BJ (cell line): ENCODE results near the gene BANF1. TPM values are rescaled to one million over a fixed set of nuclear protein-coding genes. Genes with fewer than 3 reads are reported as not detected.
"Not testable (repeated sequence)": the region's sequence is repeated elsewhere in the genome, so short reads cannot be mapped to it uniquely, and the experiment has no call there.

ENCODE experiments used
- CTCF ChIA-PET: fragments of 350-600 bp; formaldehyde crosslinking; extraction: SDS; loops from one replicate; lab custom pipeline; 2021; ENCODE audit warnings: antibody characterized with exemption, inconsistent platforms; lab: Yijun Ruan, JAX
- POLR2A ChIA-PET: fragments of 300-600 bp; sonication (Branson Sonifier 250); formaldehyde crosslinking; extraction: SDS; loops from one replicate; lab custom pipeline; 2021; ENCODE audit warnings: antibody characterized with exemption; lab: Charles Lee
- DNase-seq: peaks from one replicate; pipeline ENCODE4 v3.0.0-alpha.2; 2011; ENCODE audit warnings: low read depth
- H3K27me3 ChIP-seq: 2 replicates; pipeline ENCODE4 v1.6.0; 2011; ENCODE audit warnings: low read length; ENCODE audit not compliant: control insufficient read depth, insufficient read depth
- H3K36me3 ChIP-seq: 2 replicates; pipeline ENCODE4 v1.5.1; 2011; ENCODE audit warnings: low read length; ENCODE audit not compliant: control insufficient read depth, insufficient read depth
- H3K4me3 ChIP-seq: 2 replicates; pipeline ENCODE4 v1.5.1; 2011; ENCODE audit warnings: low read depth, mild to moderate bottlenecking, control low read depth, low read length
- CTCF ChIP-seq: IDR thresholded peaks from 2 replicates; pipeline ENCODE4 v1.5.1; 2011; ENCODE audit warnings: low read depth, mild to moderate bottlenecking, control low read depth, inconsistent platforms, low read length, moderate library complexity; ENCODE audit not compliant: insufficient read depth
- polyA plus RNA-seq: library from polyadenylated mRNA; depleted of rRNA; stranded (reverse); fragments of >200 nt; gene quantifications from 2 replicates; pipeline ENCODE4 v1.2.3, GENCODE V29; 2011

Gene BANF1
- polyA plus RNA-seq, 1 experiment = 210 TPM

DNA sequence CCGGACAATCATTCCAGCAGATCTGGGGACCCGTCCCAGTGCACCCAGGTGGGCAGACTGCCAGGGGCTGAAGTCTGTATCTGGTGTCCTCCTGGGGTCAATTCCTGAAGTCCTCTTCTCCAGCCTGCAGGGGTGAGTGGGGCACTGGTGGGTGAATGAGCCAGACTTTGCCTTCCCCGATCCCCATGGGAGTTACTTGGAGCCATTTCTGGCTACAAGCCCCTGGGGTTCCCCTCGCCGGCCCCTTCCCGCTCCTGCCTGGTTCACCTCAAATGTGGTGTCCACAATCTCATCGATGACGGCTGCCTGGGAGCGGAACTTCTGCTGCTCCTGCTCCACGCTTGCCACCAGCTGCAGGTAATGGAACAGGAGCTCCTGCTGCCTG is 14.5 kb downstream of the BANF1 start:
- DNase-seq = no peak
- ChIA-PET POLR2A (no interaction called here), CTCF (no interaction called here)
- Histone ChIP-seq H3K36me3 (no peaks in the 10 kb centered on the region), H3K4me3 (no peak overlapping the region), H3K27me3 (no peaks in the 10 kb centered on the region)
- no peak for TF ChIP-seq CTCF

DNA sequence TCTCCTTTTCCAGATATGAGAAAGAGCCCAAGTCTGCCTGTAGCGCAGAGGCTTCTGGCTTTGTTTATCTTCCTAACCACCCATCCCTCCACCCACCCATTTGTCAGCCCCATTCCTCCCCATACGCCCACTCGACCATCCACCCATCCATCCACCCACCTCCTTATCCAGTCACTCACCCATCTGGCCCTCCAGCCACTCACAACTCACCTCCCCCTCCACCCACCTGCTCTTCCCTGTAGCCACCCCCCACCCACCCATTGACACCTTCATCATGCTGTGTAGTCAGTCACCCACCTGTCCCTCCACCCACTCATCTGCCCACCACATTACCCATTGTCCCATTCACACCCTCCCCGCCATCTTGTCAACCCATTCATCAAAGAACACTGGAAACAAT is 15.0 kb downstream of the BANF1 start:
- H3K36me3 ChIP-seq = no peaks in the 10 kb centered on the region
- ChIA-PET POLR2A (no interaction called here), CTCF (interaction anchor here (1.2 kb wide), 1 partner anchor 52 kb away, joined by 5 read pairs; no protein-coding TSS in a partner anchor)
- no peak overlapping the region for H3K4me3 ChIP-seq
- DNase-seq = no peak
- TF ChIP-seq CTCF = no peak
- no peaks in the 10 kb centered on the region for H3K27me3 ChIP-seq

DNA sequence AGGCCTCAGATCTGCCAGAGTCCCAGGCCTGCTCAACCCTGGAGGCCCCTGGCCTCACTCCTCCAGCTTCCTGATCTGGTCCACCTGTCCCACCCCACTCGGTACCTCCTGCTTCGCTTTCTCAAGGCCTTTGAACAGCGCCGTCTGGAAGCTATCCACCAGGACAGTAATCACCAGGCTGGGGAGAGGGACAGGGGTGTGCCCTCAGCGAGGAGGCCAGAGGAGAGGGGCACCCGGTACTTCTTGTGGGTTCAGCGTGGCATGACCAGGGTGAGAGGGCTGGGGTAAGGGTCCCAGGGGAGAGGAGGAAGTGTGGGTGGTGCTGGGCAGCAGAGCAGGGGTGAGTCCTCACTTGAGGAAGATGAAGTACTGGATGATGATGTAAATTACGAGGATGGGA is 17.9 kb downstream of the BANF1 start:
- no peak for DNase-seq
- POLR2A ChIA-PET = interaction anchor here (0.6 to 1.1 kb wide), 2 partner anchors 11 to 315 kb away, joined by 3 to 18 read pairs; no protein-coding TSS in a partner anchor
- TF ChIP-seq CTCF = no peak
- Histone ChIP-seq H3K27me3 (no peaks in the 10 kb centered on the region), H3K4me3 (no peak overlapping the region), H3K36me3 (no peaks in the 10 kb centered on the region)
- CTCF ChIA-PET = interaction anchor here (0.7 to 1.6 kb wide), 3 partner anchors 18 to 136 kb away, joined by 3 to 4 read pairs (median 3); partner anchors contain the start of gene BANF1

DNA sequence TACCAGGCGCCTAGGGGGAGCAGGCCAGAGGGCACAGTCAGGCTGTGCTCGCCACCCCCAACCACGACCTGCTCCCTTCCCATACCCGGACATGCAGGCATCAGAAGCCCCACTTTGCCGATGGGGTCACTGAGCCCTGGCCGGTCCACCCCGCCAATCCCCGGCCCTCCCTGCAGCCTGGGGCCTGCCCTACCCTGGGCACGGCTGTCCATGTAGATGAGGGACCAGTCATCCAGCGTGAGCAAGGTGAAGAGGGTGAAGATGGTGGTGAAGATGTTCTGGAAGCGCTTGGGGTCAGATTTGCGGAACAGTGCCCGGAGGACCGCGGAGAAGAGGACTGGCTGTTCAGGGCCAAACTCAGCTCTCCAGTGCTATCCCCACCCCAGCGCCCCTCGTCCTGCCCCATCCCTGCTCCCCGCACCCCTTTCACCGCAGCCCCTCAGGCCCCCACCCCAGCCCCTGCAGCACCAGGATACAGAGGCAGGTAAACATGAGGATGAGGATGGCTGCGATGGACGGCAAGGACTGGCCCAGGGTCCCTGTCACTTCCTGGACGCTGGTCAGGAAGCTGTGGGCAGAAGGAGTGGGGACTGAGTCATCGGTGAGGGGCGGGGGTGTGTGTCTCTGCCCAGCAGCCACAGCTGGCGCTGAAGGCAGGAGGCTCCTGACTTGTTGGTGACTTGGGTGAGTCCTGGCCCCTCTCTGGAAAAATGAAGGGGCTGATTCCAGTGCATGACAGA is 18.5 kb downstream of the BANF1 start:
- DNase-seq = no peak
- ChIA-PET CTCF (interaction anchor here (0.6 to 2.6 kb wide), 5 partner anchors 9 to 137 kb away, joined by 3 to 26 read pairs (median 4); partner anchors contain the start of gene CST6), POLR2A (interaction anchor here (1.1 kb wide), 1 partner anchor 12 kb away, joined by 18 read pairs; no protein-coding TSS in a partner anchor)
- TF ChIP-seq CTCF = no peak
- no peak overlapping the region for H3K4me3 ChIP-seq
- no peaks in the 10 kb centered on the region for H3K27me3 ChIP-seq
- no peaks in the 10 kb centered on the region for H3K36me3 ChIP-seq

- peak; percentile 98 for TF ChIP-seq CTCF
- ChIA-PET POLR2A (interaction anchor here (0.6 kb wide), 1 partner anchor 11 kb away, joined by 5 read pairs; no protein-coding TSS in a partner anchor), CTCF (interaction anchor here (0.6 to 3.8 kb wide), 38 partner anchors 9 to 386 kb away, joined by 3 to 48 read pairs (median 4); partner anchors contain the start of genes BANF1, CCDC85B, CST6 and FIBP)
- H3K27me3 ChIP-seq = no peaks in the 10 kb centered on the region
- H3K4me3 ChIP-seq = no peak overlapping the region
- DNase-seq = no peak
- no peaks in the 10 kb centered on the region for H3K36me3 ChIP-seq
These were observed 20.3 kb downstream of the BANF1 start for GRCh38 chr11:66022401-66023185.

DNA sequence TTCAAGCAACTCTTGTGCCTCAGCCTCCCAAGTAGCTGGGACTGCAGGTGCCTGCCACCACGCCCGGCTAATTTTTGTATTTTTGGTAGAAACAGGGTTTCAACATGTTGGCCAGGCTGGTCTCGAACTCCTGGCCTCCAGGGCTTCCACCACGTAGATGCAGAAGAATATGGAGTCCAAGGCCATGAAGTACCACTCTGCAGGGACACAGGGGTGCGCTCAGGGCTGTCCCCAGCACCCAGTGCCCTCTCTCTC is 20.8 kb downstream of the BANF1 start:
- CTCF ChIA-PET = interaction anchor here (0.6 to 3.8 kb wide), 19 partner anchors 8 to 318 kb away, joined by 3 to 48 read pairs (median 7); partner anchors contain the start of genes BANF1, CST6, FIBP and KAT5
- H3K36me3 ChIP-seq, DNase-seq, H3K27me3 ChIP-seq, POLR2A ChIA-PET, H3K4me3 ChIP-seq: not testable (repeated sequence)
